Stimulated activated CD8-positive, alpha-beta memory T cell treated with anti-CD3 and anti-CD28 coated beads, Interleukin-7, amount 100 ng/mL, for 48 hours (primary cell): ENCODE measurements around the gene IRF3.
A peak's percentile ranks its signal among the peaks of the same experiment; 100 is the strongest.

ENCODE experiments used
- DNase-seq, 2 donors: peaks; one replicate each; pipeline ENCODE4 v3.0.0-alpha.2; 2020; ENCODE audit warnings: low read depth in 1 of 2; ENCODE audit errors: extremely low read depth in 1 of 2

Gene IRF3

GRCh38 chr19:49687566-49688316 is 22.1 kb upstream of the IRF3 start:
- no peak for DNase-seq

GRCh38 chr19:49687150-49687549 is 21.5 kb upstream of the IRF3 start:
- DNase-seq, result no peak

GRCh38 chr19:49686503-49687088 is 20.9 kb upstream of the IRF3 start:
- DNase-seq, result no peak

- no peak for DNase-seq
Measured at GRCh38 chr19:49685845-49686332, 20.2 kb upstream of the IRF3 start.

GRCh38 chr19:49684983-49685553 is 19.4 kb upstream of the IRF3 start:
- DNase-seq, result no peak

GRCh38 chr19:49684251-49684982 is 18.8 kb upstream of the IRF3 start:
- DNase-seq, result no peak

GRCh38 chr19:49683814-49684250 is 18.2 kb upstream of the IRF3 start:
- DNase-seq, result no peak

GRCh38 chr19:49682274-49682673 is 16.6 kb upstream of the IRF3 start:
- DNase-seq, result no peak

GRCh38 chr19:49681830-49682229 is 16.2 kb upstream of the IRF3 start:
- no peak for DNase-seq

- DNase-seq, result peak; percentile 88
Measured at GRCh38 chr19:49680421-49681351, 15.0 kb upstream of the IRF3 start.

GRCh38 chr19:49679771-49680413 is 14.2 kb upstream of the IRF3 start:
- no peak for DNase-seq

GRCh38 chr19:49678985-49679770 is 13.5 kb upstream of the IRF3 start:
- DNase-seq, result no peak

GRCh38 chr19:49677901-49678674 is 12.4 kb upstream of the IRF3 start:
- DNase-seq, result peak; percentile 56 to 79

- no peak for DNase-seq
Measured at GRCh38 chr19:49677231-49677900, 11.7 kb upstream of the IRF3 start, which contains the start of gene PRMT1. PRMT1 (plus strand) TSS chr19:49677271; CDS start chr19:49677281, 10 bp downstream.

GRCh38 chr19:49676784-49677230 is 11.2 kb upstream of the IRF3 start:
- peak; percentile 97 to 99 for DNase-seq

- DNase-seq, result peak; percentile 46 to 56
Measured at GRCh38 chr19:49676136-49676783, 10.6 kb upstream of the IRF3 start.
